Tibial nerve (tissue), 4 donors: ENCODE measurements around the gene GPC5. TPM values are rescaled to one million over a fixed set of nuclear protein-coding genes. Genes with fewer than 3 reads are reported as not detected.

Source experiments
- DNase-seq, 2 donors: peaks; one replicate each; pipeline ENCODE4 v3.0.0-alpha.2; 2019; ENCODE audit warnings: low spot score in 2 of 2
- H3K27ac ChIP-seq, 4 donors: fragments of 200-600 bp; sonication (generic) in 3 of 4; one replicate each; pipeline ENCODE4 v1.5.1; 2017 to 2019; ENCODE audit warnings: mild to moderate bottlenecking in 1 of 4
- H3K27me3 ChIP-seq, 2 donors: fragments of 200-600 bp; sonication (generic) in 1 of 2; one replicate each; pipeline versions ENCODE4 v1.5.1 to v1.6.0; 2017 to 2019
- H3K36me3 ChIP-seq, 3 donors: fragments of 200-600 bp; sonication (generic); one replicate each; pipeline ENCODE4 v1.5.1; 2018 to 2019
- H3K4me1 ChIP-seq, 4 donors: fragments of 200-600 bp; sonication (generic) in 3 of 4; one replicate each; pipeline ENCODE4 v1.5.1; 2017 to 2019
- H3K4me3 ChIP-seq, 4 donors: fragments of 200-600 bp; sonication (generic) in 3 of 4; one replicate each; pipeline ENCODE4 v1.5.1; 2017 to 2019; ENCODE audit warnings: mild to moderate bottlenecking in 1 of 4, moderate library complexity in 1 of 4
- H3K9me3 ChIP-seq, 4 donors: fragments of 200-600 bp; sonication (generic) in 3 of 4; one replicate each; pipeline ENCODE4 v1.5.1; 2017 to 2019
- CTCF ChIP-seq, 5 experiments: fragments of 200-600 bp in 3 of 5; fragments of 450-650 bp in 2 of 5; sonication (generic) in 3 of 5; IDR thresholded peaks; one replicate each; pipeline ENCODE4 v1.5.1; 2016 to 2019; ENCODE audit warnings: antibody characterized with exemption in 5 of 5, mild to moderate bottlenecking in 3 of 5, moderate library complexity in 2 of 5
- EP300 ChIP-seq, 2 donors: sonication (generic); formaldehyde crosslinking; IDR thresholded peaks; one replicate each; pipeline ENCODE4 v1.6.1; 2017; ENCODE audit warnings: antibody characterized with exemption in 2 of 2, mild to moderate bottlenecking in 1 of 2
- POLR2A ChIP-seq, 2 donors: fragments of 450-650 bp; IDR thresholded peaks; one replicate each; pipeline ENCODE4 v1.6.1; 2017; ENCODE audit warnings: antibody characterized with exemption in 2 of 2, mild to moderate bottlenecking in 2 of 2, moderate library complexity in 2 of 2
- WGBS, 2 donors: methylation state at CpG; one replicate each; pipeline ENCODE4 v1.1.5; 2018; 5-methylcytosine and 5-hydroxymethylcytosine counted together
- total RNA-seq, 4 donors: library from RNA; depleted of rRNA; stranded (reverse); fragments of >200 nt; gene quantifications; one replicate each; pipeline ENCODE4 v1.1.0, GENCODE V29; 2016

The GPC5 gene
- total RNA-seq, 4 donors from 2014 or later = 3.7 to 5.7 (median 4.2) TPM; not detected in 1

- TF ChIP-seq EP300 (IDR thresholded peaks at IDR 0.05) (no peak), POLR2A (IDR thresholded peaks at IDR 0.05) (no peak)
- WGBS, 2 donors = 86 to 91% methylated on average over 3 of the region's 3 CpGs
- Histone ChIP-seq H3K27ac (no peak overlapping the region), H3K36me3 (no peaks in the 10 kb centered on the region), H3K9me3 (peaks cover 0 to 7% (median 1%) of the 10 kb centered on the region in 4 donors), H3K4me3 (no peak overlapping the region), H3K4me1 (no peaks in the 10 kb centered on the region), H3K27me3 (no peaks in the 10 kb centered on the region)
- DNase-seq = no peak
These were observed 300.3 kb downstream of the GPC5 start for GRCh38 chr13:91698767-91699166.

DNA sequence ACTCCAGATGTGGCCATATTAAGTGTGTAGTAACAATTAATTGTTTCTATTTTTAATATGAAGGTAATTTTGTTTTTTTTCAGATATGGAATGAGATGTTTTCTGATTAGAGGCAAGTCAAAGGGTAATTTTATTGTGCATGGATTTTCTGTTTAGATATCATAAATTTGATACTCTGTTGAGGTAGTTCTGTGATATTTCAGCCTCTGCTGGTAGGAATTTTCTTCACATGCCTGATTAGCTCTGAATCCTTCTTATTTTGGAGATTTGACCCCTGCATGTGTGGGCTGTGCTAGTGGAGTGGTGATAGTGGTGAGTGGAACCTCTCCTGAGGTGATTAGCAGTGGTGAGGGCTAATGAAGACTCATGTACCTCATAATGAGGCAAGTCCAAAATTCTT lies 301.4 kb downstream of the GPC5 start:
- no peaks in the 10 kb centered on the region for H3K36me3 ChIP-seq
- H3K4me1 ChIP-seq = no peaks in the 10 kb centered on the region
- peaks cover 0 to 7% (median 1%) of the 10 kb centered on the region in 4 donors for H3K9me3 ChIP-seq
- TF ChIP-seq EP300 (IDR thresholded peaks at IDR 0.05) (no peak), CTCF (IDR thresholded peaks at IDR 0.05) (no peak), POLR2A (IDR thresholded peaks at IDR 0.05) (no peak)
- no peaks in the 10 kb centered on the region for H3K27me3 ChIP-seq
- DNase-seq = no peak
- H3K4me3 ChIP-seq = no peak overlapping the region
- H3K27ac ChIP-seq = no peak overlapping the region

GRCh38 chr13:91701975-91702374 lies 303.6 kb downstream of the GPC5 start:
- H3K27me3 ChIP-seq = no peaks in the 10 kb centered on the region
- no peak for DNase-seq
- H3K36me3 ChIP-seq = no peaks in the 10 kb centered on the region
- no peak overlapping the region for H3K27ac ChIP-seq
- no peak overlapping the region for H3K4me3 ChIP-seq
- peaks cover 0 to 7% (median 1%) of the 10 kb centered on the region in 4 donors for H3K9me3 ChIP-seq
- no peak for TF ChIP-seq CTCF (IDR thresholded peaks at IDR 0.05)
- TF ChIP-seq POLR2A (IDR thresholded peaks at IDR 0.05) = no peak
- TF ChIP-seq EP300 (IDR thresholded peaks at IDR 0.05) = no peak
- H3K4me1 ChIP-seq = no peaks in the 10 kb centered on the region

DNA sequence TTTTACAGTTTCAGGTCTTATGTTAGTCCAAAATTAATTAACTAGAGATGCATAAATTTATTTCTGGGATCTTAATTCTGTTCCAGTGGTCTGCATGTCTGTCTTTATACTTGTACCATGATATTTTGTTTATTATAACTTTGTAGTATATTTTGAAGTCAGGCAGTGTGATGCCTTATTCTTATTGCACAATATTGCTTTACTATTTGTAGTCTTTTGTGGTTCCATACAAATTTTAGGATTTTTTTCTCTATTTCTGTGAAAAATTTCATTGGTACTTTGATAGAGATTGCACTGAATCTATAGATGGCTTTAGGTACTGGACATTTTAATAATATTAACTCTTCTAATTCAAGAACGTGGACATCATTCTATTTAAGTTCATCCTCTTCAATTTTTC lies 304.0 kb downstream of the GPC5 start:
- Histone ChIP-seq H3K9me3 (peaks cover 0 to 7% (median 1%) of the 10 kb centered on the region in 4 donors), H3K36me3 (no peaks in the 10 kb centered on the region), H3K4me1 (no peaks in the 10 kb centered on the region), H3K27me3 (no peaks in the 10 kb centered on the region), H3K27ac (no peak overlapping the region), H3K4me3 (no peak overlapping the region)
- DNase-seq = no peak
- TF ChIP-seq CTCF (IDR thresholded peaks at IDR 0.05) (no peak), POLR2A (IDR thresholded peaks at IDR 0.05) (no peak), EP300 (IDR thresholded peaks at IDR 0.05) (no peak)
- 50 to 86% methylated on average over 1 of the region's 1 CpG for WGBS, 2 donors

- H3K36me3 ChIP-seq = no peaks in the 10 kb centered on the region
- 88 to 92% methylated on average over 3 of the region's 3 CpGs for WGBS, 2 donors
- no peaks in the 10 kb centered on the region for H3K4me1 ChIP-seq
- H3K4me3 ChIP-seq = no peak overlapping the region
- H3K27ac ChIP-seq = no peak overlapping the region
- TF ChIP-seq CTCF (IDR thresholded peaks at IDR 0.05) = no peak
- no peak for DNase-seq
- H3K9me3 ChIP-seq = peaks cover 0 to 7% (median 1%) of the 10 kb centered on the region in 4 donors
- no peaks in the 10 kb centered on the region for H3K27me3 ChIP-seq
These were observed 306.0 kb downstream of the GPC5 start for GRCh38 chr13:91704398-91704797.

GRCh38 chr13:91708558-91708957 lies 310.1 kb downstream of the GPC5 start:
- H3K36me3 ChIP-seq = no peaks in the 10 kb centered on the region
- no peak overlapping the region for H3K4me3 ChIP-seq
- WGBS, 2 donors = 18 to 53% methylated on average over 1 of the region's 1 CpG
- H3K4me1 ChIP-seq = no peaks in the 10 kb centered on the region
- no peak for DNase-seq
- no peaks in the 10 kb centered on the region for H3K9me3 ChIP-seq
- no peaks in the 10 kb centered on the region for H3K27me3 ChIP-seq
- no peak overlapping the region for H3K27ac ChIP-seq
- TF ChIP-seq CTCF (IDR thresholded peaks at IDR 0.05) (no peak), POLR2A (IDR thresholded peaks at IDR 0.05) (no peak)
